HEK293T (cell line): ENCODE measurements around the gene SPPL2C.
"Not testable (repeated sequence)": the region's sequence is repeated elsewhere in the genome, so short reads cannot be mapped to it uniquely, and the experiment has no call there.

Experiments
- CTCF ChIA-PET: fragments of 350-600 bp; formaldehyde crosslinking; extraction: SDS; loops from one replicate; lab custom pipeline; 2021; ENCODE audit warnings: antibody characterized with exemption, inconsistent platforms; lab: Yijun Ruan, JAX
- POLR2A ChIA-PET: fragments of 350-600 bp; formaldehyde crosslinking; extraction: SDS; loops from one replicate; lab custom pipeline; 2020; ENCODE audit warnings: antibody characterized with exemption, inconsistent platforms; lab: Yijun Ruan, JAX
- DNase-seq: peaks from one replicate; pipeline ENCODE4 v3.0.0; 2012; ENCODE audit warnings: mixed read lengths; ENCODE audit errors: extremely low spot score
- ARNT ChIP-seq: fragments of 450-650 bp; IDR thresholded peaks from 2 replicates; pipeline ENCODE4 v1.6.1; 2017; ENCODE audit warnings: mild to moderate bottlenecking
- BHLHE40 ChIP-seq: fragments of 450-650 bp; IDR thresholded peaks from 2 replicates; pipeline ENCODE4 v1.6.1; 2016; ENCODE audit warnings: mild to moderate bottlenecking, moderate library complexity, borderline replicate concordance
- CTBP1 ChIP-seq: fragments of 450-650 bp; IDR thresholded peaks from 2 replicates; pipeline ENCODE4 v1.6.1; 2016; ENCODE audit warnings: borderline replicate concordance
- ELF4 ChIP-seq: fragments of 450-650 bp; IDR thresholded peaks from 2 replicates; pipeline ENCODE4 v1.6.1; 2017; ENCODE audit warnings: antibody characterized with exemption
- FOXA1 ChIP-seq: fragments of 450-650 bp; IDR thresholded peaks from 2 replicates; pipeline ENCODE4 v1.6.1; 2016; ENCODE audit warnings: mild to moderate bottlenecking
- FOXK2 ChIP-seq: fragments of 450-650 bp; IDR thresholded peaks from 2 replicates; pipeline ENCODE4 v1.6.1; 2016; ENCODE audit warnings: mild to moderate bottlenecking
- FOXM1 ChIP-seq: fragments of 450-650 bp; IDR thresholded peaks from 2 replicates; pipeline ENCODE4 v1.6.1; 2017; ENCODE audit warnings: mild to moderate bottlenecking, borderline replicate concordance
- HDGF ChIP-seq: fragments of 450-650 bp; IDR thresholded peaks from 2 replicates; pipeline ENCODE4 v1.6.1; 2017; ENCODE audit warnings: antibody characterized with exemption, borderline replicate concordance
- L3MBTL2 ChIP-seq: fragments of 450-650 bp; conservative IDR thresholded peaks from 2 replicates; pipeline ENCODE4 v1.6.1; 2016; ENCODE audit warnings: mild to moderate bottlenecking
- LEF1 ChIP-seq: fragments of 450-650 bp; IDR thresholded peaks from 2 replicates; pipeline ENCODE4 v1.6.1; 2017; ENCODE audit warnings: mild to moderate bottlenecking, borderline replicate concordance
- NFRKB ChIP-seq: fragments of 450-650 bp; IDR thresholded peaks from 2 replicates; pipeline ENCODE4 v1.6.1; 2016; ENCODE audit warnings: mild to moderate bottlenecking, moderate library complexity
- SP1 ChIP-seq: fragments of 450-650 bp; IDR thresholded peaks from 2 replicates; pipeline ENCODE4 v1.6.1; 2017
- SUZ12 ChIP-seq: fragments of 450-650 bp; IDR thresholded peaks from 2 replicates; pipeline ENCODE4 v1.6.1; 2016; ENCODE audit warnings: mild to moderate bottlenecking
- TARDBP ChIP-seq: fragments of 450-650 bp; IDR thresholded peaks from 2 replicates; pipeline ENCODE4 v1.6.1; 2016
- ZNF384 ChIP-seq: fragments of 450-650 bp; IDR thresholded peaks from 2 replicates; pipeline ENCODE4 v1.6.1; 2016
- TF ChIP-seq, protein P1 (sequence below): fragments of 450-650 bp; IDR thresholded peaks from 2 replicates; pipeline ENCODE4 v1.6.1; 2016

The SPPL2C gene

GRCh38 chr17:45852535-45853297 is 8.0 kb downstream of the SPPL2C start:
- ChIA-PET POLR2A (interaction anchor here (1.0 kb wide), 1 partner anchor 40 kb away, joined by 3 read pairs; no protein-coding TSS in a partner anchor), CTCF (interaction anchor here (0.6 to 1.7 kb wide), 13 partner anchors 10 to 451 kb away, joined by 3 to 6 read pairs (median 3); no protein-coding TSS in a partner anchor)
- TF ChIP-seq LEF1 (no peak), FOXK2 (no peak), NFRKB (no peak), SP1 (no peak), FOXM1 (no peak), SUZ12 (no peak), BHLHE40 (no peak), TARDBP (no peak), L3MBTL2 (no peak)
- DNase-seq: peak; percentile 73

GRCh38 chr17:45854209-45854608 is 9.5 kb downstream of the SPPL2C start:
- DNase-seq: no peak
- ChIA-PET POLR2A (no interaction called here), CTCF (interaction anchor here (0.6 kb wide), 1 partner anchor 122 kb away, joined by 3 read pairs; no protein-coding TSS in a partner anchor)
- TF ChIP-seq BHLHE40 (no peak), CTBP1 (no peak), FOXK2 (no peak), SUZ12 (no peak), FOXM1 (no peak), NFRKB (no peak), ZNF384 (no peak), L3MBTL2 (no peak), FOXA1 (no peak), LEF1 (no peak), ARNT (no peak), TARDBP (no peak), ELF4 (no peak), SP1 (no peak)
- TF ChIP-seq, protein P1, sequence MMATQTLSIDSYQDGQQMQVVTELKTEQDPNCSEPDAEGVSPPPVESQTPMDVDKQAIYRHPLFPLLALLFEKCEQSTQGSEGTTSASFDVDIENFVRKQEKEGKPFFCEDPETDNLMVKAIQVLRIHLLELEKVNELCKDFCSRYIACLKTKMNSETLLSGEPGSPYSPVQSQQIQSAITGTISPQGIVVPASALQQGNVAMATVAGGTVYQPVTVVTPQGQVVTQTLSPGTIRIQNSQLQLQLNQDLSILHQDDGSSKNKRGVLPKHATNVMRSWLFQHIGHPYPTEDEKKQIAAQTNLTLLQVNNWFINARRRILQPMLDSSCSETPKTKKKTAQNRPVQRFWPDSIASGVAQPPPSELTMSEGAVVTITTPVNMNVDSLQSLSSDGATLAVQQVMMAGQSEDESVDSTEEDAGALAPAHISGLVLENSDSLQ: no peak

- ChIA-PET CTCF (no interaction called here), POLR2A (no interaction called here)
- TF ChIP-seq ELF4: no peak
- TF ChIP-seq BHLHE40: no peak
- TF ChIP-seq NFRKB: no peak
- TF ChIP-seq FOXK2: no peak
- TF ChIP-seq SUZ12: no peak
- TF ChIP-seq TARDBP: no peak
- no peak for TF ChIP-seq LEF1
- no peak for TF ChIP-seq FOXA1
- no peak for TF ChIP-seq CTBP1
- no peak for TF ChIP-seq SP1
- TF ChIP-seq HDGF: no peak
- DNase-seq: no peak
Observed at GRCh38 chr17:45855691-45856336, 11.1 kb downstream of the SPPL2C start.

- ChIA-PET POLR2A (no interaction called here), CTCF (no interaction called here)
- TF ChIP-seq BHLHE40: no peak
- no peak for TF ChIP-seq HDGF
- no peak for TF ChIP-seq FOXM1
- no peak for TF ChIP-seq SP1
- TF ChIP-seq ZNF384: no peak
- TF ChIP-seq ELF4: no peak
- no peak for TF ChIP-seq FOXK2
- no peak for TF ChIP-seq LEF1
- TF ChIP-seq, protein P1: no peak
- TF ChIP-seq CTBP1: no peak
- TF ChIP-seq SUZ12: no peak
- TF ChIP-seq NFRKB: no peak
- TF ChIP-seq FOXA1: no peak
- DNase-seq: no peak
Observed at GRCh38 chr17:45857977-45858708, 13.5 kb downstream of the SPPL2C start.

DNA sequence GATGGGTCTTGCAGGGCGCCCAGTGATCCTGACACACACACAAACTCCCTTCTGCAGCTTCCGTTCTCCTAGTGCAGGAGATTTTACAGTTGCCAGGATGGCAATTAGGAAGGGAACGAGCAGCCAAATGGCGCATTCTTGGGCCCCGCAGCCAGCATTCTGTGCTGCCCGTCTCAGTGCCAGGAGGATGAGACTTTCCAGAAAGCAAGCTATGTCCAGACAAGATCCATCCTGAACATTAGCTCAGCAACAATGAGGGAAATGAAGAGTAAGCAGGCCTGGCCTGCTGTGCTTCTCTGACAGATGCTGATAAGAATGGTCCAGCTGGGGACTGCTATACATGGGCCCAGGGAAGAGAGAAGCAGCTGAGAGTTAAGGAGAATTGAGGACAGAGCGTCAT is 16.5 kb downstream of the SPPL2C start:
- ChIA-PET CTCF (no interaction called here), POLR2A (no interaction called here)
- TF ChIP-seq NFRKB (no peak), BHLHE40 (no peak), SUZ12 (no peak), TARDBP (no peak), HDGF (no peak), ARNT (no peak), FOXM1 (no peak), FOXK2 (no peak), ZNF384 (no peak), SP1 (no peak), ELF4 (no peak), CTBP1 (no peak), FOXA1 (no peak), LEF1 (no peak), L3MBTL2 (no peak)
- TF ChIP-seq, protein P1: no peak
- DNase-seq: no peak

- POLR2A ChIA-PET, DNase-seq: not testable (repeated sequence)
- CTCF ChIA-PET: interaction anchor here (2.4 kb wide), 1 partner anchor 30 kb away, joined by 5 read pairs; no protein-coding TSS in a partner anchor
Observed at GRCh38 chr17:45862127-45862526, 17.4 kb downstream of the SPPL2C start.
